GM12878 (cell line): ENCODE measurements around the gene DLST. TPM values are rescaled to one million over a fixed set of nuclear protein-coding genes. Genes with fewer than 3 reads are reported as not detected.

Source experiments
- ATAC-seq: fragments of 200-7000 bp; cut with Tn5 transposase; 3 replicates; pipeline ENCODE4 v1.9.1; 2020; ENCODE audit warnings: mild to moderate bottlenecking, moderate library complexity
- BruUV-seq: library from RNA; stranded (reverse); fragments of 400-500 nt; replicated peaks from 2 replicates; lab custom pipeline; 2021; lab: Mats Ljungman, UMichigan
- CTCF ChIA-PET: fragments of 300-600 bp; sonication (Branson Sonifier 250); formaldehyde crosslinking; extraction: SDS; loops from one replicate; lab custom pipeline; 2021; ENCODE audit warnings: inconsistent platforms; lab: Yijun Ruan, JAX
- POLR2A ChIA-PET: fragments of 350-600 bp; formaldehyde crosslinking; extraction: SDS; loops from one replicate; lab custom pipeline; 2021; ENCODE audit warnings: inconsistent platforms; lab: Charles Lee
- RAD21 ChIA-PET: fragments of 300-600 bp; sonication (Branson Sonifier 250); formaldehyde crosslinking; loops from one replicate; lab custom pipeline; 2023; ENCODE audit warnings: antibody characterized with exemption; ENCODE audit not compliant: unreplicated experiment; lab: Charles Lee
- SMC1A ChIA-PET: fragments of 300-600 bp; sonication (Branson Sonifier 250); formaldehyde crosslinking; loops from one replicate; lab custom pipeline; 2023; ENCODE audit not compliant: unreplicated experiment, uncharacterized antibody; lab: Charles Lee
- DNase-seq: peaks from one replicate; pipeline ENCODE4 v3.0.0-alpha.2; 2011; ENCODE audit warnings: low read depth, low spot score
- FAIRE-seq: peaks from 3 replicates; lab custom pipeline; 2011; peaks lifted over from hg19 to GRCh38; lab: Jason Lieb, UNC
- H2AFZ ChIP-seq: 2 replicates; pipeline ENCODE4 v1.6.0; 2011; ENCODE audit warnings: low read depth, low read length, control low read depth; ENCODE audit not compliant: control insufficient read depth
- H3K27ac ChIP-seq: 2 replicates; pipeline ENCODE4 v1.5.1; 2011; ENCODE audit warnings: control low read depth; ENCODE audit not compliant: control insufficient read depth, insufficient read depth
- H3K27me3 ChIP-seq, 2 experiments: replicated peaks in 1 of 2; 2 replicates each; pipeline versions ENCODE4 v1.6.0 to v1.6.1; 2011; ENCODE audit warnings: low read length in 1 of 2; ENCODE audit not compliant: control insufficient read depth in 2 of 2, insufficient read depth in 2 of 2
- H3K36me3 ChIP-seq, 2 experiments: 2 replicates each; pipeline ENCODE4 v1.5.1; 2011; ENCODE audit warnings: low read length in 1 of 2; ENCODE audit not compliant: control insufficient read depth in 2 of 2, insufficient read depth in 2 of 2
- H3K4me1 ChIP-seq: 2 replicates; pipeline ENCODE4 v1.6.1; 2011; ENCODE audit warnings: mild to moderate bottlenecking, low read length, moderate library complexity, mixed read lengths; ENCODE audit not compliant: control insufficient read depth, insufficient read depth
- H3K4me2 ChIP-seq: 2 replicates; pipeline ENCODE4 v1.6.0; 2011; ENCODE audit warnings: control low read depth; ENCODE audit not compliant: control insufficient read depth, insufficient read depth
- H3K4me3 ChIP-seq: fragments of 200-600 bp; sonication (generic); 2 replicates; pipeline ENCODE4 v1.5.1; 2016
- H3K79me2 ChIP-seq: 2 replicates; pipeline ENCODE4 v1.6.0; 2011; ENCODE audit warnings: low read length; ENCODE audit not compliant: control insufficient read depth, insufficient read depth
- H3K9ac ChIP-seq: 2 replicates; pipeline ENCODE4 v1.8.0; 2011; ENCODE audit warnings: low read length, control low read depth, mixed read lengths; ENCODE audit not compliant: control insufficient read depth, insufficient read depth
- H3K9me3 ChIP-seq: replicated peaks from 3 replicates; pipeline ENCODE4 v1.5.1; 2011; ENCODE audit warnings: mild to moderate bottlenecking, low read length; ENCODE audit not compliant: control insufficient read depth, insufficient read depth
- H4K20me1 ChIP-seq: 2 replicates; pipeline ENCODE4 v1.6.0; 2011; ENCODE audit not compliant: control insufficient read depth, insufficient read depth
- RBBP5 ChIP-seq: fragments of 200-600 bp; sonication (generic); conservative IDR thresholded peaks from 2 replicates; pipeline ENCODE4 v1.6.1; 2016
- RUNX3 ChIP-seq: IDR thresholded peaks from 2 replicates; pipeline ENCODE4 v1.6.1; 2012; ENCODE audit warnings: low read length, inconsistent platforms
- ZNF207 ChIP-seq: fragments of 450-650 bp; IDR thresholded peaks from 2 replicates; pipeline ENCODE4 v1.6.1; 2014; ENCODE audit warnings: antibody characterized with exemption, mild to moderate bottlenecking, borderline replicate concordance
- WGBS: methylation state at CpG from one replicate; pipeline ENCODE4 v1.1.6; 2016; ENCODE audit warnings: low lambda C conversion rate; ENCODE audit not compliant: insufficient replicate concordance, insufficient coverage; ENCODE audit errors: missing lambda C conversion rate; 5-methylcytosine and 5-hydroxymethylcytosine counted together
- in situ Hi-C: fragments of 300-500 bp; cut with MboI; formaldehyde crosslinking; loops from 9 replicates; pipeline ENCODE4 v1.14.3; 2018; ENCODE audit warnings: mixed read lengths
- intact Hi-C: fragments of 100-400 bp; cut with micrococcal nuclease; formaldehyde crosslinking; loops from one replicate; pipeline ENCODE4 v1.14.2; 2022; ENCODE audit not compliant: unreplicated experiment
- polyA plus RNA-seq, 11 experiments: library from polyadenylated mRNA; depleted of rRNA in 4 of 11; unstranded in 6 of 11; stranded (reverse) in 5 of 11; fragments of >200 nt; fragmentation: Nextera tagmentation in 4 of 11; fragmentation: Illumina TruSeq in 1 of 11; extraction: Ambion mirVana in 4 of 11; extraction: Trizol in 1 of 11; gene quantifications; 1 replicate in 1 of 11; 2 replicates in 10 of 11; pipeline versions ENCODE4 v1.2.1 to v1.2.3, GENCODE V29; 2011 to 2016; ENCODE audit warnings: inconsistent platforms in 2 of 11, missing spikeins in 2 of 11, low read depth in 1 of 11
- total RNA-seq, 4 experiments: library from RNA; depleted of rRNA in 3 of 4; stranded (reverse); fragments of >200 nt in 3 of 4; fragmentation: Illumina TruSeq in 1 of 4; extraction: Trizol in 1 of 4; gene quantifications; 2 replicates each; pipeline versions ENCODE4 v1.2.1 to v1.2.3, GENCODE V29; 2013 to 2021
- TF ChIP-seq, protein P1 (sequence below): fragments of 450-650 bp; IDR thresholded peaks from 2 replicates; pipeline ENCODE4 v1.6.1; 2016; ENCODE audit warnings: mild to moderate bottlenecking, moderate library complexity, borderline replicate concordance

DLST gene
- total and polyA plus RNA-seq, 10 of the 15 experiments (the other 5 are each of a cell fraction or from before 2014, with no cell fraction given) = 2.9 to 141 (median 67.7) TPM

DNA sequence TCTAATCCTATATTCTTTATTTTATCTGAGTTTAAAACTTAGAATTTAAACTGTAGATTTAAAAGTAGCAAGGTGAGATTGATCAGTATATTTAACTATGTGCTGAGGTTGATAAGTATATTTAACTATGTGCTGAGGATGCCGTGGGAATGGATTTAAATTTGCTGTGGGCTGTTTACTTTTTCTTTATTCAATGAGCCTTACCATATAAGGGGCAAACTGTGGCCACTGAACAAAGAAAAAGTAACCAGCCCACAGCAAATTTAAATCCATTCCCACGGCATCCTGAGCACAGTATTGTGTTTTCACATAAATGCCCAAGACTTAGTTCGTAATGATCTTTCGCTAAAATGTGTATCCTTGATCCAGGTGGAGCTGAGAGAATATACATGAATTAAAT, 48.9 kb upstream of the DLST start (continued):
- no peak for TF ChIP-seq RBBP5
- TF ChIP-seq, protein P1, sequence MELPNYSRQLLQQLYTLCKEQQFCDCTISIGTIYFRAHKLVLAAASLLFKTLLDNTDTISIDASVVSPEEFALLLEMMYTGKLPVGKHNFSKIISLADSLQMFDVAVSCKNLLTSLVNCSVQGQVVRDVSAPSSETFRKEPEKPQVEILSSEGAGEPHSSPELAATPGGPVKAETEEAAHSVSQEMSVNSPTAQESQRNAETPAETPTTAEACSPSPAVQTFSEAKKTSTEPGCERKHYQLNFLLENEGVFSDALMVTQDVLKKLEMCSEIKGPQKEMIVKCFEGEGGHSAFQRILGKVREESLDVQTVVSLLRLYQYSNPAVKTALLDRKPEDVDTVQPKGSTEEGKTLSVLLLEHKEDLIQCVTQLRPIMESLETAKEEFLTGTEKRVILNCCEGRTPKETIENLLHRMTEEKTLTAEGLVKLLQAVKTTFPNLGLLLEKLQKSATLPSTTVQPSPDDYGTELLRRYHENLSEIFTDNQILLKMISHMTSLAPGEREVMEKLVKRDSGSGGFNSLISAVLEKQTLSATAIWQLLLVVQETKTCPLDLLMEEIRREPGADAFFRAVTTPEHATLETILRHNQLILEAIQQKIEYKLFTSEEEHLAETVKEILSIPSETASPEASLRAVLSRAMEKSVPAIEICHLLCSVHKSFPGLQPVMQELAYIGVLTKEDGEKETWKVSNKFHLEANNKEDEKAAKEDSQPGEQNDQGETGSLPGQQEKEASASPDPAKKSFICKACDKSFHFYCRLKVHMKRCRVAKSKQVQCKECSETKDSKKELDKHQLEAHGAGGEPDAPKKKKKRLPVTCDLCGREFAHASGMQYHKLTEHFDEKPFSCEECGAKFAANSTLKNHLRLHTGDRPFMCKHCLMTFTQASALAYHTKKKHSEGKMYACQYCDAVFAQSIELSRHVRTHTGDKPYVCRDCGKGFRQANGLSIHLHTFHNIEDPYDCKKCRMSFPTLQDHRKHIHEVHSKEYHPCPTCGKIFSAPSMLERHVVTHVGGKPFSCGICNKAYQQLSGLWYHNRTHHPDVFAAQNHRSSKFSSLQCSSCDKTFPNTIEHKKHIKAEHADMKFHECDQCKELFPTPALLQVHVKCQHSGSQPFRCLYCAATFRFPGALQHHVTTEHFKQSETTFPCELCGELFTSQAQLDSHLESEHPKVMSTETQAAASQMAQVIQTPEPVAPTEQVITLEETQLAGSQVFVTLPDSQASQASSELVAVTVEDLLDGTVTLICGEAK = no peak
- TF ChIP-seq, all 136 proteins: peak for 0

DNA sequence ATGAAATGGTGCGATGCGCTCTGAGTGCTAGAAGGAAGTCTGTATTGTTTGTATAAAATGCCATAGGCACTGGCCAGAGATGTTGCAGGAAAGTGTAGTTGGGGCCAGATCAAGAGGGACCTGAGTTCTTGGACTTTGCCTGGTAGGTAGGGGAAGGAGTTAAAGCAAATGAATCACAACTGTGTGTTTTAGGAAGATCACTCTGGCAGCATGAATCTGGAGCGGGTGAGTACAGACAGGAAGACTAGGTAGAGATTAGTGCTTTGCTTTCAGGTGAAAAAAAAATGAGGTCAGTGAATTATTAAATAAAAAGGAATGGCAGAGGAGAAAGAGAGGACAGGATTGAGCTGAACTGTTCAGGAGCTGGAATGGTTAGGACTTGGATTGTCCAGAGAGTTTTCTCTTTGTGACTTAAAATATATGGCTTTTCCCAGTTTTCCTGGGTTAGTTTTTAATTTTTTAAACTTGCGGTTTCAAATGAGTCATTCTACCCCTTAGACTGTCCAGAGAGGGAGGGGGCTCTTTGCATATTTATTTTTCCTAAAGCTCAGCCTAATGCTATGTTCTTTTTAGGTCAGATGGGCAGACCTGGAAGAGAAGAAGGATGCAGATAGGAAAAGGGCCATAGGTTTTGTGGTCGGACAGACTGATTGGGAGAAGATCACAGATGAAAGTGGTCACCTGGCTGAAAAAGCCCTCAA, 46.9 kb upstream of the DLST start:
- H4K20me1 ChIP-seq = no peaks in the 10 kb centered on the region
- POLR2A ChIA-PET = interaction anchor here (0.5 to 0.6 kb wide), 2 partner anchors 49 to 1046 kb away, joined by 3 to 4 read pairs; no protein-coding TSS in a partner anchor
- TF ChIP-seq ZNF207 = no peak
- 0 out of 2 replicates have a peak, but pooled peaks have one; percentile 5 for TF ChIP-seq RUNX3
- BruUV-seq = TSS peak; percentile 12
- SMC1A ChIA-PET = interaction anchor here (0.7 to 3.4 kb wide), 8 partner anchors 9 to 226 kb away, joined by 3 to 11 read pairs (median 3); partner anchors contain the start of gene YLPM1
- RAD21 ChIA-PET = interaction anchor here (1.1 to 2.4 kb wide), 6 partner anchors 15 to 220 kb away, joined by 3 to 7 read pairs (median 3); partner anchors contain the start of gene YLPM1
- CTCF ChIA-PET = interaction anchor here (0.9 to 10.6 kb wide), 7 partner anchors 8 to 226 kb away, joined by 3 to 106 read pairs (median 8); no protein-coding TSS in a partner anchor
- H3K79me2 ChIP-seq = no peaks in the 10 kb centered on the region
- no peak for ATAC-seq
- H3K9me3 ChIP-seq = no peaks in the 10 kb centered on the region
- H3K27ac ChIP-seq = peak overlapping the region; percentile 60; the same call in 1 of the 2 replicates
- no peak overlapping the region for H3K4me3 ChIP-seq
- in situ Hi-C loops = no loop called here
- FAIRE-seq = no peak
- intact Hi-C loops = no loop called here
- H3K4me1 ChIP-seq = peaks cover 42% of the 10 kb centered on the region
- no peak overlapping the region for H3K9ac ChIP-seq
- H3K27me3 ChIP-seq = no peaks in the 10 kb centered on the region
- WGBS = 76% methylated on average over 5 of the region's 5 CpGs
- peaks cover 4 to 5% of the 10 kb centered on the region in 2 experiments for H3K36me3 ChIP-seq
- no peak overlapping the region for H3K4me2 ChIP-seq
- H2AFZ ChIP-seq = no peak overlapping the region
- no peak for DNase-seq
